GM12878 (cell line): ENCODE data around the gene MRTFB.

Experiments used
- ATF2 ChIP-seq: IDR thresholded peaks from 2 replicates; pipeline ENCODE4 v1.6.1; 2012; ENCODE audit warnings: low read length, inconsistent platforms
- CHD4 ChIP-seq: fragments of 200-600 bp; sonication (generic); IDR thresholded peaks from 2 replicates; pipeline ENCODE4 v1.6.1; 2016; ENCODE audit warnings: mild to moderate bottlenecking
- CREB1 ChIP-seq: IDR thresholded peaks from 2 replicates; pipeline ENCODE4 v1.6.1; 2012; ENCODE audit warnings: low read depth, mild to moderate bottlenecking, inconsistent platforms
- CREM ChIP-seq: IDR thresholded peaks from 2 replicates; pipeline ENCODE4 v1.6.1; 2014; ENCODE audit warnings: antibody characterized with exemption, low read depth
- CTCF ChIP-seq, 3 experiments: IDR thresholded peaks in 2 of 3; conservative IDR thresholded peaks in 1 of 3; 2 replicates each; pipeline ENCODE4 v1.5.1; 2011; ENCODE audit warnings: low read depth in 3 of 3, low read length in 3 of 3, mild to moderate bottlenecking in 3 of 3, control low read depth in 2 of 3, moderate library complexity in 2 of 3, inconsistent platforms in 1 of 3, mixed read lengths in 1 of 3; ENCODE audit not compliant: control insufficient read depth in 2 of 3, insufficient read depth in 1 of 3; ENCODE audit errors: extremely low read depth in 1 of 3
- GABPA ChIP-seq: IDR thresholded peaks from 2 replicates; pipeline ENCODE4 v1.6.1; 2014; ENCODE audit warnings: antibody characterized with exemption, low read depth, mild to moderate bottlenecking, inconsistent platforms
- MLLT1 ChIP-seq: fragments of 450-650 bp; IDR thresholded peaks from 2 replicates; pipeline ENCODE4 v1.6.1; 2016; ENCODE audit warnings: mild to moderate bottlenecking
- POLR2AphosphoS5 ChIP-seq: IDR thresholded peaks from 2 replicates; pipeline ENCODE4 v1.6.1; 2011; ENCODE audit warnings: mild to moderate bottlenecking, low read length, inconsistent platforms
- RAD21 ChIP-seq: IDR thresholded peaks from 2 replicates; pipeline ENCODE4 v1.6.1; 2011; ENCODE audit warnings: mild to moderate bottlenecking, low read depth, low read length, moderate library complexity; ENCODE audit not compliant: insufficient read depth

GRCh38 chr16:14077918-14078317 is 6.8 kb downstream of the MRTFB start:
- no peak for TF ChIP-seq CREM
- no peak for TF ChIP-seq POLR2AphosphoS5
- TF ChIP-seq CREB1: no peak
- no peak for TF ChIP-seq RAD21
- TF ChIP-seq CTCF (IDR thresholded peaks at IDR 0.05 in 2 of 3, conservative IDR thresholded peaks at IDR 0.05 in 1 of 3; ENCODE audit: control insufficient read depth in 2 of 3, extremely low read depth in 1 of 3, insufficient read depth in 1 of 3, low read depth in 3 of 3, low read length in 3 of 3): no peak
- TF ChIP-seq CHD4: no peak
- no peak for TF ChIP-seq ATF2
- TF ChIP-seq MLLT1: no peak
- no peak for TF ChIP-seq GABPA
